Hematopoietic multipotent progenitor cell treated with erythropoietin and hydrocortisone succinate and interleukin-3 and kit ligand, for 4 days (in vitro differentiated cells): ENCODE data around the gene SYTL5.
"Not testable (repeated sequence)": the region's sequence is repeated elsewhere in the genome, so short reads cannot be mapped to it uniquely, and the experiment has no call there.

Source experiments
- DNase-seq: peaks from one replicate; pipeline ENCODE4 v3.0.0-alpha.2; 2015

The SYTL5 gene

GRCh38 chrX:38006291-38006690 is at the start of gene SYTL5:
Gene SYTL5 (plus strand): TSS chrX:38006553. CDS start chrX:38033890, 27,337 bp downstream.
- no peak for DNase-seq

- DNase-seq = no peak
Measured at GRCh38 chrX:37958525-37959211, 47.7 kb upstream of the SYTL5 start.

GRCh38 chrX:37959212-37960021 is 46.9 kb upstream of the SYTL5 start:
- no peak for DNase-seq

GRCh38 chrX:37961118-37961517 is 45.2 kb upstream of the SYTL5 start:
- DNase-seq = no peak

- no peak for DNase-seq
Measured at GRCh38 chrX:37967714-37968113, 38.6 kb upstream of the SYTL5 start.

- DNase-seq = no peak
Measured at GRCh38 chrX:37975421-37975820, 30.9 kb upstream of the SYTL5 start.

- no peak for DNase-seq
Measured at GRCh38 chrX:37976153-37976552, 30.2 kb upstream of the SYTL5 start.

GRCh38 chrX:37984880-37985279 is 21.5 kb upstream of the SYTL5 start:
- no peak for DNase-seq

GRCh38 chrX:37986893-37987292 is 19.5 kb upstream of the SYTL5 start:
- no peak for DNase-seq

GRCh38 chrX:37989304-37989703 is 17.0 kb upstream of the SYTL5 start:
- peak; percentile 7 for DNase-seq

- not testable (repeated sequence) for DNase-seq
Measured at GRCh38 chrX:37991303-37991702, 15.1 kb upstream of the SYTL5 start.

GRCh38 chrX:37993176-37993575 is 13.2 kb upstream of the SYTL5 start:
- no peak for DNase-seq

- DNase-seq = peak; percentile 7
Measured at GRCh38 chrX:37993837-37994619, 12.3 kb upstream of the SYTL5 start.

- DNase-seq = peak; percentile 5
Measured at GRCh38 chrX:37995428-37995827, 10.9 kb upstream of the SYTL5 start.

GRCh38 chrX:37997096-37997495 is 9.3 kb upstream of the SYTL5 start:
- DNase-seq = no peak

- no peak for DNase-seq
Measured at GRCh38 chrX:37998586-37999262, 7.6 kb upstream of the SYTL5 start.

GRCh38 chrX:38000706-38001105 is 5.6 kb upstream of the SYTL5 start:
- no peak for DNase-seq

- DNase-seq = no peak
Measured at GRCh38 chrX:38004046-38004445, 2.3 kb upstream of the SYTL5 start.

GRCh38 chrX:38006778-38007177 is 425 bp downstream of the SYTL5 start:
- DNase-seq = no peak

- no peak for DNase-seq
Measured at GRCh38 chrX:38008658-38009057, 2.3 kb downstream of the SYTL5 start.

- DNase-seq = no peak
Measured at GRCh38 chrX:38009641-38010040, 3.3 kb downstream of the SYTL5 start.

- no peak for DNase-seq
Measured at GRCh38 chrX:38018766-38019425, 12.5 kb downstream of the SYTL5 start.
